HG03521 (cell line): ENCODE measurements around the gene LOXL1.
"Not testable (repeated sequence)": the region's sequence is repeated elsewhere in the genome, so short reads cannot be mapped to it uniquely, and the experiment has no call there.

Source experiments
- ATAC-seq: cut with Tn5 transposase; IDR thresholded peaks from one replicate; pipeline ENCODE4 v1.9.1; 2021; ENCODE audit warnings: mild to moderate bottlenecking, moderate library complexity; ENCODE audit not compliant: unreplicated experiment

The LOXL1 gene

GRCh38 chr15:73972984-73973682 is 46.9 kb downstream of the LOXL1 start:
- no peak for ATAC-seq

- ATAC-seq = not testable (repeated sequence)
Observed at GRCh38 chr15:73973683-73974200, 47.5 kb downstream of the LOXL1 start.

- not testable (repeated sequence) for ATAC-seq
Observed at GRCh38 chr15:73975440-73976125, 49.3 kb downstream of the LOXL1 start.

GRCh38 chr15:73978896-73979295 is 52.6 kb downstream of the LOXL1 start:
- ATAC-seq = no peak

GRCh38 chr15:73979636-73980035 is 53.4 kb downstream of the LOXL1 start:
- no peak for ATAC-seq

- no peak for ATAC-seq
Observed at GRCh38 chr15:73981761-73982221, 55.5 kb downstream of the LOXL1 start.

- ATAC-seq = no peak
Observed at GRCh38 chr15:73982222-73982962, 56.1 kb downstream of the LOXL1 start.

GRCh38 chr15:73983211-73983727 is 57.0 kb downstream of the LOXL1 start:
- ATAC-seq = no peak

- no peak for ATAC-seq
Observed at GRCh38 chr15:73983773-73984172, 57.5 kb downstream of the LOXL1 start.

- no peak for ATAC-seq
Observed at GRCh38 chr15:73984208-73984979, 58.1 kb downstream of the LOXL1 start.

- no peak for ATAC-seq
Observed at GRCh38 chr15:73985101-73985873, 59.0 kb downstream of the LOXL1 start.

GRCh38 chr15:73986055-73986775 is 60.0 kb downstream of the LOXL1 start:
- no peak for ATAC-seq

GRCh38 chr15:73986776-73987056 is 60.5 kb downstream of the LOXL1 start:
- ATAC-seq = no peak

GRCh38 chr15:73987250-73987649 is 61.0 kb downstream of the LOXL1 start:
- no peak for ATAC-seq

- ATAC-seq = no peak
Observed at GRCh38 chr15:73987681-73988444, 61.6 kb downstream of the LOXL1 start.

GRCh38 chr15:73988445-73988969 is 62.2 kb downstream of the LOXL1 start:
- no peak for ATAC-seq

- ATAC-seq = no peak
Observed at GRCh38 chr15:73989001-73989798, 62.9 kb downstream of the LOXL1 start.
